HFF-Myc (cell line): ENCODE results near the gene ALK.

Experiments used
- DNase-seq: peaks from one replicate; pipeline ENCODE4 v3.0.0-alpha.2; 2011; ENCODE audit warnings: low read depth; ENCODE audit errors: extremely low read depth
- H3K4me3 ChIP-seq: replicated peaks from 2 replicates; pipeline ENCODE4 v1.5.1; 2011; ENCODE audit warnings: low read depth, mild to moderate bottlenecking, control low read depth, low read length
- CTCF ChIP-seq: IDR thresholded peaks from 2 replicates; pipeline ENCODE4 v1.5.1; 2012; ENCODE audit warnings: mild to moderate bottlenecking, low read depth, low read length, control low read depth; ENCODE audit errors: missing control alignments

Gene ALK

GRCh38 chr2:29307519-29307918 is 613.9 kb downstream of the ALK start:
- H3K4me3 ChIP-seq, result no peak overlapping the region
- DNase-seq, result no peak
- no peak for TF ChIP-seq CTCF

- H3K4me3 ChIP-seq, result no peak overlapping the region
- DNase-seq, result no peak
- no peak for TF ChIP-seq CTCF
Measured at GRCh38 chr2:29305762-29306161, 615.6 kb downstream of the ALK start.

GRCh38 chr2:29304399-29305060 is 616.9 kb downstream of the ALK start:
- DNase-seq, result no peak
- no peak overlapping the region for H3K4me3 ChIP-seq
- TF ChIP-seq CTCF, result no peak

GRCh38 chr2:29296585-29296984 is 624.8 kb downstream of the ALK start:
- no peak for DNase-seq
- no peak for TF ChIP-seq CTCF
- H3K4me3 ChIP-seq, result no peak overlapping the region

- peak; percentile 16 for TF ChIP-seq CTCF
- no peak for DNase-seq
- no peak overlapping the region for H3K4me3 ChIP-seq
Measured at GRCh38 chr2:29295845-29296244, 625.5 kb downstream of the ALK start.

GRCh38 chr2:29293830-29294438 is 627.5 kb downstream of the ALK start:
- no peak overlapping the region for H3K4me3 ChIP-seq
- no peak for DNase-seq
- TF ChIP-seq CTCF, result no peak
